Activated CD4-positive, CD25-positive, alpha-beta regulatory T cell treated with anti-CD3 and anti-CD28 coated beads, Interleukin-2, amount 50 U/mL, for 72 hours (primary cell): ENCODE measurements around the gene CD40.

ENCODE experiments used
- DNase-seq: peaks from one replicate; pipeline ENCODE4 v3.0.0; 2021

CD40 gene

GRCh38 chr20:46175127-46175494, 57.0 kb downstream of the CD40 start:
- no peak for DNase-seq

- no peak for DNase-seq
These were observed 58.7 kb downstream of the CD40 start for GRCh38 chr20:46176739-46177378.

GRCh38 chr20:46177768-46178167, 59.7 kb downstream of the CD40 start:
- no peak for DNase-seq

GRCh38 chr20:46178891-46179290, 60.8 kb downstream of the CD40 start:
- DNase-seq = no peak
